ENCODE measurements around the gene NPY2R. TPM values are rescaled to one million over a fixed set of nuclear protein-coding genes. Genes with fewer than 3 reads are reported as not detected.

NPY2R gene, protein sequence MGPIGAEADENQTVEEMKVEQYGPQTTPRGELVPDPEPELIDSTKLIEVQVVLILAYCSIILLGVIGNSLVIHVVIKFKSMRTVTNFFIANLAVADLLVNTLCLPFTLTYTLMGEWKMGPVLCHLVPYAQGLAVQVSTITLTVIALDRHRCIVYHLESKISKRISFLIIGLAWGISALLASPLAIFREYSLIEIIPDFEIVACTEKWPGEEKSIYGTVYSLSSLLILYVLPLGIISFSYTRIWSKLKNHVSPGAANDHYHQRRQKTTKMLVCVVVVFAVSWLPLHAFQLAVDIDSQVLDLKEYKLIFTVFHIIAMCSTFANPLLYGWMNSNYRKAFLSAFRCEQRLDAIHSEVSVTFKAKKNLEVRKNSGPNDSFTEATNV
- 0.03 to 0.08 TPM in 2 of 5 replicates, not detected in the others for total RNA-seq (2022; extraction: Qiagen RNA extraction; ENCODE audit: low read depth)

DNA sequence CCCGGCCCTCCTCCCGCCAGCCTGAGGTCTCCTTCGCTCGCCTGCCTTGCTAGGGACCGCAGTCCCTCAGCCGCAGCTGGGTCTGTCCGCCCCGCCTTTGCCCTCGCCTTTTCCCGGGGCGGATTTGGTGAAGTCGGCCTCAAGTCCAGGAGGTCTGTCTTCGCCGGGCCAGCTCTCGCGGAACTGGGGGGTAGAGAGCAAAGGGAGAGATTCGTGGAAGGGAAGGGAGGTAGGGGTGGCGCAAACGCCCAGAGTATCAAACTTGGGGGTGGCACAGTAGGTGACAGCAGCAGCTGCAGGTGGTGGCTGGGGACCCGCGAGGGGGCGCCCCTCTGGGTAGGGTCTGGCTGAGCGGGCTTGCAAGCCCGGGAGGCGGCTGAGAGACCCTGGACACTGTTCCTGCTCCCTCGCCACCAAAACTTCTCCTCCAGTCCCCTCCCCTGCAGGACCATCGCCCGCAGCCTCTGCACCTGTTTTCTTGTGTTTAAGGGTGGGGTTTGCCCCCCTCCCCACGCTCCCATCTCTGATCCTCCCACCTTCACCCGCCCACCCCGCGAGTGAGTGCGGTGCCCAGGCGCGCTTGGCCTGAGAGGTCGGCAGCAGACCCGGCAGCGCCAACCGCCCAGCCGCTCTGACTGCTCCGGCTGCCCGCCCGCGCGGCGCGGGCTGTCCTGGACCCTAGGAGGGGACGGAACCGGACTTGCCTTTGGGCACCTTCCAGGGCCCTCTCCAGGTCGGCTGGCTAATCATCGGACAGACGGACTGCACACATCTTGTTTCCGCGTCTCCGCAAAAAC is at the start of gene NPY2R:
NPY2R (plus strand) TSS at position 379 of the 797 bp plus-strand sequence. CDS start 5,304 bp downstream, outside the sequence.

Other genes starting within 250 kb of the NPY2R start
- 5.0 to 6.6 TPM (median 6.3 TPM) in 5 replicates for gene MAP9, start 168.3 kb downstream of the NPY2R start, total RNA-seq (2022; extraction: Qiagen RNA extraction; ENCODE audit: low read depth)

Data from A549 treated with CpdA at 1 μM for 4 hours (cell line).